HG03175 (cell line): ENCODE data around the gene ANKRD34B.
"Not testable (repeated sequence)": the region's sequence is repeated elsewhere in the genome, so short reads cannot be mapped to it uniquely, and the experiment has no call there.

Experiments
- ATAC-seq: cut with Tn5 transposase; IDR thresholded peaks from one replicate; pipeline ENCODE4 v1.9.1; 2021; ENCODE audit warnings: mild to moderate bottlenecking, moderate library complexity; ENCODE audit not compliant: unreplicated experiment

Gene ANKRD34B

GRCh38 chr5:80569961-80570786, at the start of gene ANKRD34B:
Gene ANKRD34B, minus strand, starts transcription at chr5:80570280. Its CDS starts 10,261 bp downstream, at chr5:80560019.
- peak; percentile 39 for ATAC-seq

GRCh38 chr5:80619086-80619485, 49.0 kb upstream of the ANKRD34B start:
- no peak for ATAC-seq

GRCh38 chr5:80618438-80618837, 48.4 kb upstream of the ANKRD34B start:
- ATAC-seq: no peak

- ATAC-seq: no peak
Observed at GRCh38 chr5:80615266-80615914, 45.3 kb upstream of the ANKRD34B start.

GRCh38 chr5:80609692-80610091, 39.6 kb upstream of the ANKRD34B start:
- no peak for ATAC-seq

GRCh38 chr5:80608731-80609130, 38.7 kb upstream of the ANKRD34B start:
- no peak for ATAC-seq

GRCh38 chr5:80607832-80608231, 37.8 kb upstream of the ANKRD34B start:
- ATAC-seq: peak; percentile 81

- ATAC-seq: no peak
Observed at GRCh38 chr5:80607343-80607742, 37.3 kb upstream of the ANKRD34B start.

- ATAC-seq: no peak
Observed at GRCh38 chr5:80600943-80601693, 31.0 kb upstream of the ANKRD34B start.

GRCh38 chr5:80597500-80597899, 27.4 kb upstream of the ANKRD34B start:
- no peak for ATAC-seq

- ATAC-seq: no peak
Observed at GRCh38 chr5:80594810-80595209, 24.7 kb upstream of the ANKRD34B start.

- ATAC-seq: no peak
Observed at GRCh38 chr5:80592761-80593160, 22.7 kb upstream of the ANKRD34B start.

- no peak for ATAC-seq
Observed at GRCh38 chr5:80592105-80592504, 22.0 kb upstream of the ANKRD34B start.

- ATAC-seq: no peak
Observed at GRCh38 chr5:80591352-80591751, 21.3 kb upstream of the ANKRD34B start.

- no peak for ATAC-seq
Observed at GRCh38 chr5:80590766-80591165, 20.7 kb upstream of the ANKRD34B start.

- no peak for ATAC-seq
Observed at GRCh38 chr5:80588858-80589540, 18.9 kb upstream of the ANKRD34B start.

- no peak for ATAC-seq
Observed at GRCh38 chr5:80584770-80585169, 14.7 kb upstream of the ANKRD34B start.

GRCh38 chr5:80580291-80580690, 10.2 kb upstream of the ANKRD34B start:
- not testable (repeated sequence) for ATAC-seq

GRCh38 chr5:80579050-80579449, 9.0 kb upstream of the ANKRD34B start:
- no peak for ATAC-seq

GRCh38 chr5:80577707-80578106, 7.6 kb upstream of the ANKRD34B start:
- ATAC-seq: no peak

- no peak for ATAC-seq
Observed at GRCh38 chr5:80576383-80576782, 6.3 kb upstream of the ANKRD34B start.
